HL-60/S4 treated with retinoic acid at 250 ng/mL for 4 days and 3 days (cell line): ENCODE data around the gene USP28.

ENCODE experiments used
- in situ Hi-C: fragments of 300-500 bp; cut with MboI; formaldehyde crosslinking; loops from 2 replicates; pipeline ENCODE4 v1.7.0; 2022; ENCODE audit warnings: low sequenced_read_pairs

Gene USP28

DNA sequence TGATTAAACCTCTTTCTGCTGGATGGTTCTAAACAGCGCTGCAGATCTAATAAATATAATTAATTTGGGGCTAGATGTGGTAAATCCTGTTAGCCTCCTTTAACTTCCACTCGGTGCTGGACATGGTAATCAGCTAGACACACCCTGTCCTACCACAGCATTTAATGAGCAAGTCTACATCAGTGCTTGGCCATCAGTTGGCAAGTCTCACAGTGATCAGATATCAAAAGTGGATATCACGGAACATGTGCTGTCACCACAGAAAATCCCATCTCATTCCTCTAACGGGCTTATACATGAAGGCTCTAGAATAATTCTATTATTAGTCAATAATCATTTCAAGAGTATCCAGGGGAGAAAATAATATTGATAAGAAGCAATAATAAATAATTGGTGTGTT lies 5.6 kb upstream of the USP28 start:
- in situ Hi-C loops, result loop anchor here (25.0 kb wide), 1 partner anchor 381 kb away; no protein-coding TSS in a partner anchor

- in situ Hi-C loops, result loop anchor here (25.0 kb wide), 1 partner anchor 383 kb away; no protein-coding TSS in a partner anchor
Measured at GRCh38 chr11:113879446-113879845, 4.1 kb upstream of the USP28 start.

GRCh38 chr11:113877670-113878055 lies 2.3 kb upstream of the USP28 start:
- in situ Hi-C loops, result loop anchor here (25.0 kb wide), 1 partner anchor 385 kb away; no protein-coding TSS in a partner anchor

GRCh38 chr11:113876798-113877669 lies 1.7 kb upstream of the USP28 start:
- in situ Hi-C loops, result loop anchor here (25.0 kb wide), 1 partner anchor 385 kb away; no protein-coding TSS in a partner anchor

GRCh38 chr11:113876074-113876797 lies 864 bp upstream of the USP28 start:
- in situ Hi-C loops, result loop anchor here (25.0 kb wide), 1 partner anchor 386 kb away; no protein-coding TSS in a partner anchor

GRCh38 chr11:113874581-113875233 lies 665 bp downstream of the USP28 start:
- in situ Hi-C loops, result loop anchor here (25.0 kb wide), 1 partner anchor 388 kb away; no protein-coding TSS in a partner anchor

- in situ Hi-C loops, result no loop called here
Measured at GRCh38 chr11:113874096-113874495, 1.3 kb downstream of the USP28 start.

DNA sequence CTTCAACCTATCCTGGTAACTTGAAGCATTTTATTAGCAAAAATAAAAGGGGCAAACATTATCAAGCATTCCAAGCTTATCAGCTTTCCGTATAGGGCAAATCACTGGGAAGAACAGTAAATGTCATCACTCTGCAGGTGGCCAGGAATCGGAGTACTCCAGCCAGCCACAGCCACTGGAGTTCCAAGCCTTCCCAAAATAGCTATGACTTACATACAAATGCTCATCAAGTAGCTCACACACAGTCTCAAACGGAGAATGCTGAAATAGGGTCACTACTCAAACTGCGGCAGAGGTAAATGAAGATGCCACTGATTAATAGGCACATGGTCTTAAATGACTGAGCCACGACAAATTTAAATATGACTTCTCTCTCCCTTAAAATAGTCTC lies 2.1 kb downstream of the USP28 start:
- in situ Hi-C loops, result no loop called here

- in situ Hi-C loops, result no loop called here
Measured at GRCh38 chr11:113871336-113871735, 4.0 kb downstream of the USP28 start.

GRCh38 chr11:113867843-113868503 lies 7.4 kb downstream of the USP28 start:
- in situ Hi-C loops, result no loop called here

GRCh38 chr11:113865873-113866272 lies 9.5 kb downstream of the USP28 start:
- in situ Hi-C loops, result no loop called here

- in situ Hi-C loops, result no loop called here
Measured at GRCh38 chr11:113864410-113864809, 11.0 kb downstream of the USP28 start.

DNA sequence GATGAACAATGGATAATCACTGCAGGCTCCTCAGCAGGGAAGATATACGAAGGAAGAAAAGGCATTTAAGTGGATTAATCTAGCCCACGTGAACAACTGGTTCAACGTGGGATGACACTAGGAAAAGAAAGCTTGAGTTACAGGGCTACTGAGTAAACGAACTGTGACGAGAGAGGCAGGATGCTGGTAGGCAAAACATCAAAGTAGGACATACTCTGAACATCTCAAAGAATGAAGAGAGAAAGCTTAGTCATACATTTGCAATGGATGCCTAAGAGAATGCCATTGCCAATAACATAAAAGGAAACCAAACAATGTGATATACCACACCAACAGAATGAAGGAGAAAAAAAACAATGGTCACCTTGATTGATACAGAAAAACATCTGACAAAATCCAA lies 12.9 kb downstream of the USP28 start:
- in situ Hi-C loops, result no loop called here

DNA sequence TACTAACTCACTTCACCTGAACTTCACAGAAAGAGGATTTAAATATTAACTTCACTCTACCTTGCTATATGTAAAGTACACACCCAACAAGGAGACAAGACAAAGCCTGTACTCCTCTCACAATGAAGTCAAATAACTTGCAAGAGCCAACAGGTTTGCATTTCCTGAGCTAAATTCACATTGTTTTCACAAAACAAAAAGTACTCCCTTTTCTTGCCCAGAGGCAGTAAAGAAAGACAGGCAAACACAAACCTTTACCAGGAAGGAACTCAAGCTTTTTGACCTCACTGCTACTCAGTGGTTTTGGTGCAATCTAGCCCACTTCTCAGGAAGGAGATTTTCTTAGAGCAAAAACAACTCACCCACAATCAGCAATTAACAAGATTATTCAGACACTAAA lies 15.7 kb downstream of the USP28 start:
- in situ Hi-C loops, result no loop called here

DNA sequence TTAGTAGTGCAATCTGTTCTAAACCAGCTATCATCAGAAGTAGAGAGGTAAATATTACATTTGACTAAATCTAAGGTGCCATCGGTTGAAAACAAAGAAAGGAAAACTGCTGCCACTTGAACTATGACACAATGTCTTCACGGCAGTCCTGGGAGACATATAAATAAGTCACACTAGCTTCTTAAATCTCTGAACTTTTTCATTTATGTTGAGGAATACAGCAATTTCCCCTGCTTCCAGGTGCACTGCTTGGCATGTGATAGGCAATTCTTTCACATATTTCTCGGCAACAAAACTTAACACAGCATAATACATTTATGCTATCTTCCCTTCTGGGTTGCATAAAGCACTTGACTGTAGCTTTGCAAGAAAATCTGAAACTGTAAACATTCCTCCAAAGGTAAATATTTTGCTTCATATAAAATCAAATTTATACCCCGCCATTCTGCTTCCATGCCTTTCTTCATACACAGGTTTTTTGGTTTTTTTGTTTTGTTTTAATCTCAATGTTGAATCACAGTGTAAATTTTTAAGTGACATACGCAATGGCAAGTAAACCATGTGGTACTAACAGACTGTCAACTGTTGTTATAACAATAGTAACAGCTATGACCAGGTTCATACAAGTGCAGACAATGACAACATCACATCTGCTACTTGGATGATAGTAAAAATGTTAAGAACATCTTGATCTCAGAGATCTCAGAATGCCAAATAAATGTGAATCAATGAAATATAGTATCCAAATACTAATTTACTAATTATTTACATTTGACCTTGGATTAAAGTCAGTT lies 18.2 kb downstream of the USP28 start:
- in situ Hi-C loops, result no loop called here

DNA sequence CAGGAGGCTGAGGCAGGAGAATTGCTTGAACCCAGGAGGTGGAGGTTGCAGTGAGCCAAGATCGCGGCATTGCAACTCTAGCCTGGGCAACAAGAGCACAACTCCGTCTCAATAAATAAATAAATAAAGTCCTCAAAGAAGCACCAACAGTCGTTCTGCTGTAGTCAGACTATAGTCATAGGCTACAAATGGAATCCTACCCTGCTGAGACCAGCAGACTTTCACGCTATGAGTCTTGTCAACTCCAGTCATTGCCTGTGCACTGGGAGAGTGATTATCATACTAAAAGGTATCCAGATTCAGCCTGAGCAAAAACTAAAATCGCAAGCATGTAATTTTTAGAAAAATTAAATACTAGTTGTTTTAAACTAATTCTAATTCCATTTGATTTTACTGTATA lies 19.6 kb downstream of the USP28 start:
- in situ Hi-C loops, result no loop called here

DNA sequence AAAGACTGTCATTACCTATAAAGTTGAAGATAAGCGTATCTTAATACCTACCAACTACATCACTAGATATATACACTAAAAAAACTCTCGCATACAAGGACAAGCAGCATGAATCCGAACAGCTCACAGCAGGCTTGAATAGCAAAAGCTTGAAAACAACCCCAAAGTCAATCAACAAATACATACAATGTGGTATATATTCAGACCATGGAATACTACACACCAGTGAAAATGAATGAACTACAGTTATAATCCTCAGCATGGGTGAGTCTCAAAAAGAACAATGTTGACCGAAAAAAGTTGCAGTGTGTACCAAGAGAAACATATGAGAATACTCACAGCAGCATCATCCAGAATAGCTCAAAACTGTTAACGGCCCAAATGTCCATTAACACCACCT lies 25.2 kb downstream of the USP28 start:
- in situ Hi-C loops, result no loop called here

GRCh38 chr11:113849713-113850112 lies 25.7 kb downstream of the USP28 start:
- in situ Hi-C loops, result no loop called here

- in situ Hi-C loops, result no loop called here
Measured at GRCh38 chr11:113847580-113847979, 27.8 kb downstream of the USP28 start.

- in situ Hi-C loops, result no loop called here
Measured at GRCh38 chr11:113847111-113847510, 28.3 kb downstream of the USP28 start.
